GM19193 (cell line): ENCODE results near the gene HMGCS2.

Experiments
- POLR2A ChIP-seq: IDR thresholded peaks from 4 replicates; pipeline ENCODE4 v1.6.1; 2011; ENCODE audit not compliant: insufficient read depth, insufficient read length; ENCODE audit errors: extremely low read depth

The HMGCS2 gene

GRCh38 chr1:119778886-119779560, 10.3 kb upstream of the HMGCS2 start:
- TF ChIP-seq POLR2A = no peak

- TF ChIP-seq POLR2A = no peak
These were observed 9.7 kb upstream of the HMGCS2 start for GRCh38 chr1:119778359-119778758.

GRCh38 chr1:119774746-119775490, 6.2 kb upstream of the HMGCS2 start:
- no peak for TF ChIP-seq POLR2A

GRCh38 chr1:119773711-119774241, 5.1 kb upstream of the HMGCS2 start:
- no peak for TF ChIP-seq POLR2A

- no peak for TF ChIP-seq POLR2A
These were observed 3.6 kb upstream of the HMGCS2 start for GRCh38 chr1:119772298-119772697.

GRCh38 chr1:119771770-119772169, 3.1 kb upstream of the HMGCS2 start:
- TF ChIP-seq POLR2A = no peak

- TF ChIP-seq POLR2A = no peak
These were observed 2.3 kb upstream of the HMGCS2 start for GRCh38 chr1:119771016-119771415.

GRCh38 chr1:119767486-119767885, 1.2 kb downstream of the HMGCS2 start:
- TF ChIP-seq POLR2A = no peak

- no peak for TF ChIP-seq POLR2A
These were observed 2.3 kb downstream of the HMGCS2 start for GRCh38 chr1:119766374-119766794.

- TF ChIP-seq POLR2A = no peak
These were observed 4.5 kb downstream of the HMGCS2 start for GRCh38 chr1:119764220-119764619.

GRCh38 chr1:119762953-119763352, 5.8 kb downstream of the HMGCS2 start:
- no peak for TF ChIP-seq POLR2A

GRCh38 chr1:119762409-119762808, 6.3 kb downstream of the HMGCS2 start:
- no peak for TF ChIP-seq POLR2A

GRCh38 chr1:119758584-119758983, 10.1 kb downstream of the HMGCS2 start:
- no peak for TF ChIP-seq POLR2A

GRCh38 chr1:119752592-119752991, 16.1 kb downstream of the HMGCS2 start:
- no peak for TF ChIP-seq POLR2A

GRCh38 chr1:119748040-119748439, 20.7 kb downstream of the HMGCS2 start:
- no peak for TF ChIP-seq POLR2A

GRCh38 chr1:119747451-119747850, 21.3 kb downstream of the HMGCS2 start:
- TF ChIP-seq POLR2A = no peak
